ENCODE measurements around the gene TMEM258. TPM values are rescaled to one million over a fixed set of nuclear protein-coding genes. Genes with fewer than 3 reads are reported as not detected.

The TMEM258 gene
- total RNA-seq, 1 donor from 2014 or later, result 47.9 TPM

DNA sequence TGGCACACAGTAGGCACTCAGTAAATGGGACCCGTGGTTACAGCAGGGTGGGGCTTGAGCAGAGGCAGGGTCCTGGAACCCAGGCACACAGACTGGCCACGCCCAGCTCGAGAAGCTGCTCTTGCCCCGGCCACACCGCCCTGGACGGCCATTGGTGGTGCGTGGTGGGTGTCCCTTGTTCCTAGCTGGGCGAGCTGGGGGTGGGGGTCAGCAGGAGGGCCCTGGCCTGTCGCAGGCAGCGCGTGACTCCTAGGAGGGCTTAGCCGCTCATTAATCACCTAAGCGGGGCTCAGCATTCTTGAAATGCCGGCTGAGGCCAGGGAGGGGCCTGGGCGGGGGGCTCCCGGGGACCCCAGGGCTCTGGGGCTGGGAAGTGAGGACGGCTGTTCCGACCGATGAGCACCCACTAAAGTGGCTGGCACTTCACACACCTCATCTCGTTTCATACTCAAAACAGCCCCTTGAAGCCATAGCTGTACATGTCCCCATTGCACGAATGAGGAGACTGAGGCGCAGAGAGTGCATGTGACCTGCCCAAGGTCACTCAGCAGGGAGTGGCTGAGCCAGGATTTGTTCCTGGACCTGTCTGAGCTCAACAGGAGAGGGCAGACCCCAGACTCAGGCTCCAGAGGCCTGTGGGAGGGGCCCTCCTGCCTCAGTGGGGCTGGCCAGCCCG, 28.3 kb downstream of the TMEM258 start:
- intact Hi-C loops (cut with DNase I), result no loop called here
- Histone ChIP-seq H3K36me3 (no peaks in the 10 kb centered on the region), H3K27me3 (no peaks in the 10 kb centered on the region), H3K9me3 (no peaks in the 10 kb centered on the region), H3K4me1 (no peaks in the 10 kb centered on the region), H3K4me3 (no peak overlapping the region), H3K27ac (no peak overlapping the region)
- TF ChIP-seq POLR2AphosphoS5 (IDR thresholded peaks at IDR 0.05; ENCODE audit: insufficient read depth in 1 of 2, low read depth in 1 of 2) (no peak), CTCF (IDR thresholded peaks at IDR 0.05) (no peak), POLR2A (IDR thresholded peaks at IDR 0.05) (no peak)
- no peak for DNase-seq (ENCODE audit: extremely low spot score in 2 of 2)

- Histone ChIP-seq H3K27ac (no peak overlapping the region), H3K4me1 (no peaks in the 10 kb centered on the region), H3K9me3 (no peaks in the 10 kb centered on the region), H3K36me3 (no peaks in the 10 kb centered on the region), H3K4me3 (no peak overlapping the region), H3K27me3 (no peaks in the 10 kb centered on the region)
- TF ChIP-seq POLR2AphosphoS5 (IDR thresholded peaks at IDR 0.05; ENCODE audit: insufficient read depth in 1 of 2, low read depth in 1 of 2) (no peak), CTCF (IDR thresholded peaks at IDR 0.05) (no peak), POLR2A (IDR thresholded peaks at IDR 0.05) (no peak)
- DNase-seq (ENCODE audit: extremely low spot score in 2 of 2), result no peak
- intact Hi-C loops (cut with DNase I), result no loop called here
Measured at GRCh38 chr11:61762798-61763197, 29.6 kb downstream of the TMEM258 start.

DNA sequence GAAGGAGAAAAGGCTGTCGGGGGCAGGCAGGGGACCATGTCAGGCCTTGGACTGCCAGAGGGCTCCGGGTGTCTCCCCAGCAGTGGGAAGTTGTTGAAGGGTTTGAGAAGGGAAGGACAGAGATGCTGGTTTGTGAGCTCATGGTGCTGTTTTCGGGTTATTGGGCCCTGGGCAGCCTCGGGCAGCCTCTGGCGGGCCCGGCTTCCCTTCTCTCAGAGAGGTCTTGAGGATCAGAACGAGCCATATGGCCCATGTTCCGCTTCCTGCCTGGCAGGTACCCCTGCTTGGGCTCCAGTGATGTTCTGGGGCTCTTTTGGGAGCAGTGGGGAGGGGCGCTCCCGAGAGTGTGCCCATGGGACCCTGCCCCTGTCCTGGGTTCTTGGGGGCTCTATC, 30.2 kb downstream of the TMEM258 start:
- Histone ChIP-seq H3K36me3 (no peaks in the 10 kb centered on the region), H3K4me3 (no peak overlapping the region), H3K27ac (no peak overlapping the region), H3K4me1 (no peaks in the 10 kb centered on the region), H3K9me3 (no peaks in the 10 kb centered on the region), H3K27me3 (no peaks in the 10 kb centered on the region)
- TF ChIP-seq POLR2AphosphoS5 (IDR thresholded peaks at IDR 0.05; ENCODE audit: insufficient read depth in 1 of 2, low read depth in 1 of 2) (no peak), CTCF (IDR thresholded peaks at IDR 0.05) (no peak), POLR2A (IDR thresholded peaks at IDR 0.05) (no peak)
- DNase-seq (ENCODE audit: extremely low spot score in 2 of 2), result no peak
- intact Hi-C loops (cut with DNase I), result no loop called here

DNA sequence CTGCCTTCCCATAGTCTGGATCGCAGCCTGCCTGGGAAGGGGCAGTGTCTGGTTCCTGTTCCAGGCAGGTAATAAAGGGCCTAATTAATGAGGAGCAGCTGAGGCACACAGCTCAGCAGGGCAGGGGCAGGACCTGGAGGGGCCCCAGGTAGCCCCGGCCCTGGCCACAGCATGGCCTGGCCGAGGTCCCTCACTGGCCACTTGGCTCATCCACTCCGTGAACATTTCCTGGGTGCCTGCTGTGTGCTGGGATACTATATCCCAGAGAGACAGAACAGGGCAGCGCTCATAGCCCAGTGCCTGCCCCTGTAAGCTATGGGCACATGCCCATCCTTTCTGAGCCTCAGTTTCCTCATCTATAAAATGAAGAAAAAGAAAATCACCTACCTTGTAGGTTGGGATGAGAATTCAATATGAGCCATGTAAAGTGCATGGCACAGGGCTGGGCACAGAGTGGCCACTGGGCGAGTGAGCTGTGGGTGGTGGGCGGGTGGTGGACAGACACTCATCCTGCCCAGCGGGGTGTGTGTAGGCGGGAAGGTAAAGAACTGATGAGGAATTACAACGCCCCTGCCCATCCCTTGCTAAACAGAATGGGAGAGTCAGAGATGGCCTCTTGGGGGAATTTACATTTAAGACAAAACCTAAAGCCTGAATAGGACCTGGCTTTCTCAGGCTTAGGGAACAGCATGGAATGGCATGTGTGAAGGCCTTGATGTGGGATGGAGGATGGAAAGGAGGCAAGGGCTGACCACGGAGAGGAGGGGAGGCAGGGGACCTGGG, 30.8 kb downstream of the TMEM258 start:
- H3K27ac ChIP-seq, result no peak overlapping the region
- DNase-seq (ENCODE audit: extremely low spot score in 2 of 2), result no peak
- H3K4me3 ChIP-seq, result no peak overlapping the region
- TF ChIP-seq POLR2AphosphoS5 (IDR thresholded peaks at IDR 0.05; ENCODE audit: insufficient read depth in 1 of 2, low read depth in 1 of 2), result no peak
- TF ChIP-seq CTCF (IDR thresholded peaks at IDR 0.05), result no peak
- TF ChIP-seq POLR2A (IDR thresholded peaks at IDR 0.05), result no peak
- intact Hi-C loops (cut with DNase I), result no loop called here
- H3K4me1 ChIP-seq, result no peaks in the 10 kb centered on the region
- no peaks in the 10 kb centered on the region for H3K27me3 ChIP-seq
- no peaks in the 10 kb centered on the region for H3K9me3 ChIP-seq
- no peaks in the 10 kb centered on the region for H3K36me3 ChIP-seq

GRCh38 chr11:61760946-61761345, 31.5 kb downstream of the TMEM258 start:
- Histone ChIP-seq H3K4me1 (no peaks in the 10 kb centered on the region), H3K9me3 (no peaks in the 10 kb centered on the region), H3K36me3 (no peaks in the 10 kb centered on the region), H3K4me3 (no peak overlapping the region), H3K27ac (no peak overlapping the region), H3K27me3 (no peaks in the 10 kb centered on the region)
- TF ChIP-seq POLR2A (IDR thresholded peaks at IDR 0.05) (no peak), CTCF (IDR thresholded peaks at IDR 0.05) (no peak), POLR2AphosphoS5 (IDR thresholded peaks at IDR 0.05; ENCODE audit: insufficient read depth in 1 of 2, low read depth in 1 of 2) (no peak)
- intact Hi-C loops (cut with DNase I), result no loop called here
- no peak for DNase-seq (ENCODE audit: extremely low spot score in 2 of 2)
